Measurements from ENCODE around the gene DYSF. TPM values are rescaled to one million over a fixed set of nuclear protein-coding genes. Genes with fewer than 3 reads are reported as not detected.

Gene DYSF
- total RNA-seq, 3 donors from 2014 or later = 2.0 to 19.4 (median 6.8) TPM

DNA sequence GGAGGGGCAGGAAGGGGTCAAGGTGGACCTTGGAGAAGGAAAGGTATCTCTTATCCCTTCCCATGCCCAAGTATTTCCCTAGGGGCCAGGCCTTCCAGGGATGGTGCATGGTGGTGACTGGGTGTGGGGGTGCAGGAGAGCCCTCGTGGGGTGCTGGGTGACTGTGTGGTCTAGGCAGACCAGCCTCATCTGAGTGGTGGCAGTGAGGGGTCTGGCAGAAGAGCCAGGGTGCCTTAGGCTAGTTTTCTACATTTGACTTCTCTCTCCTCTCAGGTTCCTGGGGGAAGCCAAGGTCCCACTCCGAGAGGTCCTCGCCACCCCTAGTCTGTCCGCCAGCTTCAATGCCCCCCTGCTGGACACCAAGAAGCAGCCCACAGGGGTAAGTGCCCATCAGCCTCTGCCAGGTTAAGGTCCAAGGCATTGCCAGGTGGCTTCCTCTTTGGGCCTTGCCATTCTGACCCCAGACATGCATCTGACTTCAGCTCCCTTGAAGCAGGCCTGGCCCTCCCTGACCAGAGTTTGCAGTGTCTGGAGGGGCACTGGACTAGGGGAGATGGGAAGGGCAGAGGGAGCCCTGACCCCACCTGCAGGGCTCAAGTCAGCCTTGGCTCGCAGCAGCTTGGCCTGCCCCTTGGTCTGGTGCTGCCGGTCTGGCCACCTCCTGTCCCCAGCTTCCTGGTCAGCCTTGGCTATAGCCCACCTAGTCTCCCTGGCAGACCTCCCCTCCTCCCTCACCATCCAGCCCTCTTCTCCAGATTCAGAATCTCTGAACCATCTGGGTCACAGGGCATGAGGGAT is 49.8 kb downstream of the DYSF start:
- no peaks in the 10 kb centered on the region for H3K36me3 ChIP-seq (ENCODE audit: low read depth)
- no peak for TF ChIP-seq CTCF (IDR thresholded peaks at IDR 0.05)
- DNase-seq (no peak), ATAC-seq (no peak)
- no peak overlapping the region for H3K4me3 ChIP-seq
- no peaks in the 10 kb centered on the region for H3K9me3 ChIP-seq
- H3K4me1 ChIP-seq (ENCODE audit: low read depth) = no peaks in the 10 kb centered on the region
- intact Hi-C loops (cut with DNase I, micrococcal nuclease) = no loop called here

DNA sequence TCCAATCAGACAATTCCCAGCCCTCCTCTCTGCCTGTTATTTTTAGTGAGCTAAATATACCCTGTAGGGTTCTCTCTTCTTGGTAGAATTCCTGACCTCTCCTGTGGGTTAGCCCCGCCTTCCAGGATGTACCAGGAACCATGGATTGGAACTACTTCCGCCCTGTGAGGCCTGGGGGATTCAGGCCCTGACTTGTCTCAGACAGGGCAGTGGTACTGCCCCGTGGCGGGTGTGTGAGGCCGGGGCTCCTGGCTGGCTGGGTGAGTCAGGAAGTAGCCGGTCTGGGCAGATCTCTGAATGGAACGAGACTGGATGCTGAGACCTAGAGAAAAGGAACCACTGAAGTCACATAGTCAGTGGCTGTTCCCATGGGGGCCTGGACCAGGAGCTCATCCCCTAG is 50.5 kb downstream of the DYSF start:
- Histone ChIP-seq H3K36me3 (ENCODE audit: low read depth) (no peaks in the 10 kb centered on the region), H3K9me3 (no peaks in the 10 kb centered on the region), H3K4me1 (ENCODE audit: low read depth) (no peaks in the 10 kb centered on the region), H3K4me3 (no peak overlapping the region)
- intact Hi-C loops (cut with DNase I, micrococcal nuclease) = no loop called here
- no peak for TF ChIP-seq CTCF (IDR thresholded peaks at IDR 0.05)
- DNase-seq (no peak), ATAC-seq (peak; percentile 47)

- ATAC-seq = no peak
- no peaks in the 10 kb centered on the region for H3K36me3 ChIP-seq (ENCODE audit: low read depth)
- no peak for TF ChIP-seq CTCF (IDR thresholded peaks at IDR 0.05)
- no peak for DNase-seq
- no peaks in the 10 kb centered on the region for H3K9me3 ChIP-seq
- intact Hi-C loops (cut with DNase I, micrococcal nuclease) = no loop called here
- no peaks in the 10 kb centered on the region for H3K4me1 ChIP-seq (ENCODE audit: low read depth)
- no peak overlapping the region for H3K4me3 ChIP-seq
Measured at GRCh38 chr2:71504611-71505010, 51.2 kb downstream of the DYSF start.

DNA sequence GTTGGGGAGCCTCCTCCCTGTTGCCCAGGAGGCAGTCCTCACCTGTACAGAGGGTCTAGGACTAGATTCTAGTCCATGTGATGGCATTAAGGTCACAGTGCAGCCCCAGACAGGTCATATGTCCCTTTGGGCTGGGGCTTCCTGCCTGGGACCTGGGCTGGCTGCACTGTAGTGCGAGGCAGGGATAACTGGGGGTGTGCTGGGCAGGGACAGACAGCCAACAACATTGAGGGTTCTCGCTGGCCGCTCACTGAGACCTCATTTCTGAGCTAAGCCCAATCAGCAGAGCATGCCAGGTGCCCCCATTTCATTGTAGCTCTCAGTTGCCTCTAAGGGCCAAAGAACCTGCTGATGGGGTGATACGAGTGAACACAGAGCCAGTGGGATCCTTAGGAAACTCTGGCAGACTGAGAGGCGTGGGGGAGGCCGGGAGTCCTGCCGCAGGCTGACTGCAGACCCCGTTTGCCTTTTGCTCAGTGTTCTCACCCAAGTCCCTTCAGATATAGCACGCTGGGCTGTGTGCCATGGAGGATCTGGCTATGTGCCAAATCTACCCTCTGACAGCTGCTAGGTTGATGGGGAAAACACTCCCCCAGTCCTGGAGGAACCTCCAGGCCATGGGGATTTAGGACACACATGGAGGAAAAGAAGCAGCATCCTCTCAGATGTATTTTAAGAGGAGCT is 51.9 kb downstream of the DYSF start:
- Histone ChIP-seq H3K36me3 (ENCODE audit: low read depth) (no peaks in the 10 kb centered on the region), H3K9me3 (no peaks in the 10 kb centered on the region), H3K4me3 (no peak overlapping the region), H3K4me1 (ENCODE audit: low read depth) (no peaks in the 10 kb centered on the region)
- intact Hi-C loops (cut with DNase I, micrococcal nuclease) = no loop called here
- DNase-seq (no peak), ATAC-seq (no peak)
- no peak for TF ChIP-seq CTCF (IDR thresholded peaks at IDR 0.05)

DNA sequence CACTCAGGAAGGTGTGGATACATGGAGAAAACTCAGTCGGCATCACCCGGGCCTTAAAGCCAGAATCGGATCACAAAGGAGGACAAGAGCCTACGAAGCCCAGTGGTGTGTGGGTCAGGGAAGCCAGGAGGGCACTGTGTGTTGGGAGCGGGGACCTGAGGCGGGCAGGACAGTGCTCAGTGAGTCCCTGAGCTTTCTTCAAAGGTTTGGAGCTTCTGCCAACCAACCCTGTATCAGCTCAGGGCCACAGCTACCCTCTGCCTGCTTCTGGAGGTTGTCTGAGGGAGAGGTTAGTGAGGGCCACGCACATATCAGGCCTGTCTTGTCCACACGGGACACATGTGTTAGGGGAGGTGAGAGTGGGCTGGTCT is 52.4 kb downstream of the DYSF start:
- Histone ChIP-seq H3K4me3 (no peak overlapping the region), H3K36me3 (ENCODE audit: low read depth) (no peaks in the 10 kb centered on the region), H3K4me1 (ENCODE audit: low read depth) (no peaks in the 10 kb centered on the region), H3K9me3 (no peaks in the 10 kb centered on the region)
- ATAC-seq (no peak), DNase-seq (no peak)
- intact Hi-C loops (cut with DNase I, micrococcal nuclease) = no loop called here
- no peak for TF ChIP-seq CTCF (IDR thresholded peaks at IDR 0.05)

Measured in mucosa of descending colon (tissue), 3 donors.